HL-60/S4 (cell line): Measurements from ENCODE around the gene CPB1.
"Not testable (repeated sequence)": the region's sequence is repeated elsewhere in the genome, so short reads cannot be mapped to it uniquely, and the experiment has no call there.

ENCODE experiments used
- in situ Hi-C: fragments of 300-500 bp; cut with MboI; formaldehyde crosslinking; loops from 2 replicates; pipeline ENCODE4 v1.14.3; 2022; ENCODE audit warnings: low sequenced_read_pairs

Gene CPB1

DNA sequence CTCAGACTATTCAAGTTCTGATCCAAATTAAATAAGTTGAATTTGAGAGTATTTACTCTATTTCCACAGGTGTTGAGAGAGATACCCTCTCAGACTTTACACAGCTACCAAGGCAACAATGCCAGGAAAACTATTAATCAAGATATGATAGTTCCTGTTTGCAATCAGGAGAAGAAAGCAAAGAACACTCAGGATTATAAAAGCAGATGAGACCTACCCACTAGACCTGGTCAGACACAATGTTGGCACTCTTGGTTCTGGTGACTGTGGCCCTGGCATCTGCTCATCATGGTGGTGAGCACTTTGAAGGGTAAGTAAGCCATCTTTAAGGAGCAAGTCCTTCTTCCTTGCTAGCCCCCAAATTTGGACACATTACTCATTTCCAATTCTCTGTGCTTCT lies at the start of gene CPB1:
Gene CPB1, plus strand, starts transcription at position 227 of the 400 bp plus-strand sequence. Its CDS starts 13 bp downstream, at position 240.
- in situ Hi-C loops = no loop called here

- in situ Hi-C loops = no loop called here
Measured at GRCh38 chr3:148778926-148779325, 48.7 kb upstream of the CPB1 start.

GRCh38 chr3:148785026-148785425 lies 42.6 kb upstream of the CPB1 start:
- in situ Hi-C loops = not testable (repeated sequence)

DNA sequence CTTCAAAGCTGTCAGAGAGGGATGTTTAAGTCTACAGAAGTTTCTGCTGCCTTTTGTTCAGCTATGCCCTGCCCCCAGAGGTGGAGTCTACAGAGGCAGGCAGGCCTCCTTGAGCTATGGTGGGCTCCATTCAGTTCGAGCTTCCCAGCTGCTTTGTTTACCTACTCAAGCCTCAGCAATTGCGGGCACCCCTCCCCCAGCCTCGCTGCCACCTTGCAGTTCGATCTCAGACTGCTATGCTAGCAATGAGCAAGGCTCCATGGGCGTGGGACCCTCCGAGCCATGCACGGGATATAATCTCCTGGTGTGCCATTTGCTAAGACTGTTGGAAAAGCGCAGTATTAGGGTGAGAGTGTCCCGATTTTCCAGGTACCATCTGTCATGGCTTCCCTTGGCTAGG lies 41.5 kb upstream of the CPB1 start:
- in situ Hi-C loops = not testable (repeated sequence)

DNA sequence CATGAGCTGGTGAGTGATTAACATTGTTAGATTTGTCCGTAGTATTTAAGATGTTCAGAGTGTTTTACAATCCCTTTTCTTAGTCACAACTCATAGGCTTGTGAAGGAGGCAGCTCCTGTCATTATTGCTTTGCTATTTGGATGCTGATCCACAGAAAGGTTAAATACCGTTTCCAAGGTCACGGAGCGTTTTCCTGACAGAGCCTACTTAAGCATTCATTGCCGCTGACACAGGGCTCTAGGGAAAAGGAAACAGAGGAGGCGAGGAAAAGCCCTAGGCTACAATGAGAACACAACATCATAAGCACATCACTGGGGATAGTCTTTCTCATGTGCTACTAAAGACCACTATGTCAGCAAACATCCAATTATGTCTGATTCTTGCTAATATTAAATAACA lies 38.5 kb upstream of the CPB1 start:
- in situ Hi-C loops = no loop called here

GRCh38 chr3:148789906-148790305 lies 37.7 kb upstream of the CPB1 start:
- in situ Hi-C loops = no loop called here

GRCh38 chr3:148790370-148790769 lies 37.2 kb upstream of the CPB1 start:
- in situ Hi-C loops = no loop called here

DNA sequence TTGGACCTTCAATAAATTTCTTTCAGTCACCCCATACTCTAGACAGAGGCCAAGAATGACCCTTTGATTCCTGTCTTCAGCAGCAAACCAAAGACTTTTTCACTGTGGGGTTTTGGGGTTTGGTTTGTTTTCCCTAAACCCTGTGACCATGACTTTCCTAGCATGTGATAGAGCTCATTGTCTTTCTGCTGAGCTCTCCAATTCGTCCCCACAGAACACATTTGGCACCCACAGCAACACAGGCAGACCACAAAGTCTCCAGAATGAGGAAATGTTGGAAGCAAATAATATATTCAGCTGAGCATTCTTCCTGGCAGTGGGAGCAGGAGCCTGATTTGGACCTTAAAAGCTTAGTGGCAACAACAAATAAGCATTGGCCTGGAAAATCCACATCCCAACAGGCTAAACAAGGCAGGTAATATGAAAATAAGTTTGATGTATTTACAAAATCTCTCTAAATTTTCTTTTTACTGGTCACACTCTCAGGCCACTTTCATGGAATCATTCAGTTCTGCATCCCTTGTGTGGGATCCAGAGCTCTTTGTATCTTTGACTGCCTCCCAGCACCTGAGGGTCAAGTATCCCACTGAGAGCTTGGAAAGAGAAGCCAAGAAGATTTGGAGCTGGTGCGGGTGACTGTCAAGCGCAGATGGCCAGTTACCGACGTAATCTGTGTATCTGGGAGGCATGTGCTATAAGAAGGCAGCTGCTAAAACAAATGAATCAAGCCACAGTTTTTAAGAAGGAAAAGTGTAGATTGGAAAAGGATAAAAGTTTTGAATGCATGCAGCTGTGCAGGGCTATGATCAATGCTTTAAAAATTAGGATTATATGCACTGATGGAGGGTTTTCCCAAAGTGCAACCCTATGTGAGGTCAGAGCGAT lies 36.5 kb upstream of the CPB1 start:
- in situ Hi-C loops = no loop called here

DNA sequence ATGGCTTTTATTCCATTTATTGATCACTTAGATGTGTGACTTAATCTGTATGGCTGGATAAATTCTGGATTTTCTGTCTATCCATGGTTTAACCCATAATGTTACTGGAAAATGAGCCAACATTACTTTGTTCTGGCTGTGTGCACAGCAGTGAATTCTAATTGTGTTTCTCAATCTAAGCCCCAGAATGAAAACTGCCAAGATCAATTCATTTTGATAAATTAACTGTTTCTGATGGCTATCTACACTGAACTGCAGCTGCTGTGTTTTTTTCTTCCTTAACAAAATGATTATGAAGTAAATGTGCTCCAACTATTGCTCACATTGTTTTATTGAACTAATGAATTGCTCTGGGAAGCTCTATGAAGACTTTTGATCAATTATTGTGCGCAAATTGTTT lies 35.7 kb upstream of the CPB1 start:
- in situ Hi-C loops = no loop called here

- in situ Hi-C loops = no loop called here
Measured at GRCh38 chr3:148792516-148792915, 35.1 kb upstream of the CPB1 start.

GRCh38 chr3:148796799-148797198 lies 30.8 kb upstream of the CPB1 start:
- in situ Hi-C loops = no loop called here

DNA sequence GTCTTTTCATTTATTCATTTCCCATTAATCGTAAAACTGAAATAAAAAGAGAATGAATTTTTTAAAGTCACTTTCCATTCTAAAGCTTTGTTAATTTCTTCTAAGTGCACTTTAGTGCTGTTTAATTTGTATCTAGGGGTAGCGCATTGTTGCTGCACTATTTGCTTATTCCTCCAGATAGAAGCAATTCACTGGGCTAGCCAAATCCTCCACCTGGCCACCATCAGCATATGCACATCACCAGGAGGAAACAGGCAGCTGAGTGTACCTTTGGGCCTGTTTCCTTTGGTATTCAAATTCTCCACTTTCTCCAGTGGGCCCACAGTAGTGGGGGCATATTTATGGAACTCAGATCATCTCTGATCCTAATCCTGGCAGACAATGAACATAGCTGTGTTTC lies 29.8 kb upstream of the CPB1 start:
- in situ Hi-C loops = no loop called here

- in situ Hi-C loops = no loop called here
Measured at GRCh38 chr3:148800414-148800813, 27.2 kb upstream of the CPB1 start.

- in situ Hi-C loops = no loop called here
Measured at GRCh38 chr3:148809835-148810234, 17.8 kb upstream of the CPB1 start.

DNA sequence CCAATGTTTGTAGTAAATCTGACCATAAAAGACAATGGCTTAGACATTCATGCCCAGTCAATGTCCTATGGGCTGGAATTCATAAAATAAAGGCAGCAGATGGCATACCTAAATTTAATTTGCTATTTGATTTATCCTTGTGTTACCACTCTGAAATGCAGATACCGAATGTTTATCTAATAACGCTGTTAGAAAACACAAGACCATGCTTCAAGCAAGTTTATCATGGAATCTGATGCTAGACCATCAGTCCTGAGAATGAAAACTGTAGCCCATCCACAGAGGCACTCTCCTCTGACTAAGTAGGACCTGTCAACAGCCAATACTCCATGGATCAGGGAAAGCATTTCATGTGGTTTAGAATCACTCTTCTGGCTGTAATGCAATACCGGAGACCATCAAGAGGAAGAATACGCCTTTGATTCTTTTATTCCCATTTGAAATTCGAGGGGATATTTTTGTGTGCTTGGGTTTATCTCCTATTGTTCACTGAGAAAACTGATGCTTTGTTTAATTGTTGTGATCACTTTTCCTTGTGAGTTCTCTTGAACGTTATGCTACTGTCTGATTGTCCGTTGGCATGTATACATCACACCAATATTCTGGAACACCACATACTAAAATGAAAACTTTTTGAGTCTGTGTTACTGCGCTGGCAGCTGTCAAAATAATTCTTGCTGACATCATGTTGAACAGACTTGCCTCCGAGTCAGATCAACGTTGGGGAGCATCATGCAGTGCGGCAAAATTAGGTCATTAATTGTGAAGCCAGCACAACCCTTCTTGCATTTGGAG lies 12.1 kb upstream of the CPB1 start:
- in situ Hi-C loops = no loop called here

- in situ Hi-C loops = no loop called here
Measured at GRCh38 chr3:148816427-148816826, 11.2 kb upstream of the CPB1 start.

DNA sequence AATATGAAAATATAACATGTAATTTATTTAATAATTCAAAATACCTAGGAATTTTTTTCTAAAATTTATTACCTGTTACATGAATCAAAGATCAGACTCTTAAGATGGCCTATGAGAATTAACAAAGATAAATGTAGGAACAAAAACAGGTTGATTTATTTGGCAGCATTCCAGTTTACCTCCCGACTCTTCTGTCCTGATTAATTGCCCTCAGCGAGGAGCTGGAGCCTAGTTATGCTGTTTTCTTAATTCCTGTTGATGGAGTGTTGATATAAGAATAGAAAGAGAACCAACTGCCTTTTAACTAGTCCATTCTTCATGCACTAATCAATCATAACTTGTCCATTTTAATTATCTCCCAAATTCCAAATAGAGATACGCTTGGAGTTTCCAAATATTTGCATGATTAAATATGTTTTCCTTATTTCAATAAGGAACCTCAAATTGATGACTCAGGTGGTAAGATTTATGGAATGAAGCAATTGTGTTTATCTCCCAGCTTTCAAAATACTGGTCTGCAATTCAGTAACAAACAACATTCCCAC lies 10.6 kb upstream of the CPB1 start:
- in situ Hi-C loops = no loop called here

GRCh38 chr3:148820361-148821245 lies 7.0 kb upstream of the CPB1 start:
- in situ Hi-C loops = no loop called here

- in situ Hi-C loops = no loop called here
Measured at GRCh38 chr3:148823026-148823425, 4.6 kb upstream of the CPB1 start.

DNA sequence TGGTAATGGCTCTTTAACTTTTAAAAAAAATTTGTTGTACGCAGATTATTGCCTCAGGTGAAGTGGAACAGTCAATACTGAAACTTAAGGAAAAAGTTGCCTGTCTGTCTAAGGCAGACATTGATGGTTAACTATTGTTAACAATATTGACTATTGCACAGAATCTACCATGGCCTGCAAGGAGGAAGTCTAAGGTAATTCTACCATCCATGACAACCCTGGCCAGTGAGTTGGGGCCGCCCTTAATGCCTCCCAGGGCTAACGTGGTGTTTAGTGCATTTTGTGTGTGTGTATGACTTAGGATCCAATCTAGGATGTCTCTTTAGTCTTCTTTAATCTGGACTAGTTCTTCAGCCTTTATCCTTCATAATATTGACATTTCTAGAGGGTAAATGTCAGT lies 2.1 kb upstream of the CPB1 start:
- in situ Hi-C loops = no loop called here
